Omental fat pad (tissue), 4 donors: Measurements from ENCODE around the gene RFLNA. TPM values are rescaled to one million over a fixed set of nuclear protein-coding genes. Genes with fewer than 3 reads are reported as not detected.

Source experiments
- ATAC-seq: fragments of 150-250 bp; one replicate; pipeline ENCODE4 v1.9.1; 2016; ENCODE audit warnings: mild to moderate bottlenecking, moderate library complexity; ENCODE audit not compliant: low FRiP score
- DNase-seq: peaks from one replicate; pipeline ENCODE4 v3.0.0-alpha.2; 2019; ENCODE audit warnings: low spot score
- total RNA-seq, 4 donors: library from RNA; depleted of rRNA; stranded (reverse); fragments of >200 nt; gene quantifications; one replicate each; pipeline ENCODE4 v1.1.0, GENCODE V29; 2016
- TF ChIP-seq, protein P1 (sequence below), 3 donors: fragments of 450-650 bp; IDR thresholded peaks; one replicate each; pipeline ENCODE4 v1.5.1; 2016 to 2017; ENCODE audit warnings: antibody characterized with exemption in 3 of 3, mild to moderate bottlenecking in 3 of 3, moderate library complexity in 2 of 3

RFLNA gene
- total RNA-seq, 4 donors from 2014 or later = 0.32 to 23.3 (median 5.1) TPM

GRCh38 chr12:124344022-124344421, 49.1 kb downstream of the RFLNA start:
- no peak for DNase-seq
- ATAC-seq = no peak
- TF ChIP-seq, protein P1, sequence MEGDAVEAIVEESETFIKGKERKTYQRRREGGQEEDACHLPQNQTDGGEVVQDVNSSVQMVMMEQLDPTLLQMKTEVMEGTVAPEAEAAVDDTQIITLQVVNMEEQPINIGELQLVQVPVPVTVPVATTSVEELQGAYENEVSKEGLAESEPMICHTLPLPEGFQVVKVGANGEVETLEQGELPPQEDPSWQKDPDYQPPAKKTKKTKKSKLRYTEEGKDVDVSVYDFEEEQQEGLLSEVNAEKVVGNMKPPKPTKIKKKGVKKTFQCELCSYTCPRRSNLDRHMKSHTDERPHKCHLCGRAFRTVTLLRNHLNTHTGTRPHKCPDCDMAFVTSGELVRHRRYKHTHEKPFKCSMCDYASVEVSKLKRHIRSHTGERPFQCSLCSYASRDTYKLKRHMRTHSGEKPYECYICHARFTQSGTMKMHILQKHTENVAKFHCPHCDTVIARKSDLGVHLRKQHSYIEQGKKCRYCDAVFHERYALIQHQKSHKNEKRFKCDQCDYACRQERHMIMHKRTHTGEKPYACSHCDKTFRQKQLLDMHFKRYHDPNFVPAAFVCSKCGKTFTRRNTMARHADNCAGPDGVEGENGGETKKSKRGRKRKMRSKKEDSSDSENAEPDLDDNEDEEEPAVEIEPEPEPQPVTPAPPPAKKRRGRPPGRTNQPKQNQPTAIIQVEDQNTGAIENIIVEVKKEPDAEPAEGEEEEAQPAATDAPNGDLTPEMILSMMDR (IDR thresholded peaks at IDR 0.05) = no peak

DNA sequence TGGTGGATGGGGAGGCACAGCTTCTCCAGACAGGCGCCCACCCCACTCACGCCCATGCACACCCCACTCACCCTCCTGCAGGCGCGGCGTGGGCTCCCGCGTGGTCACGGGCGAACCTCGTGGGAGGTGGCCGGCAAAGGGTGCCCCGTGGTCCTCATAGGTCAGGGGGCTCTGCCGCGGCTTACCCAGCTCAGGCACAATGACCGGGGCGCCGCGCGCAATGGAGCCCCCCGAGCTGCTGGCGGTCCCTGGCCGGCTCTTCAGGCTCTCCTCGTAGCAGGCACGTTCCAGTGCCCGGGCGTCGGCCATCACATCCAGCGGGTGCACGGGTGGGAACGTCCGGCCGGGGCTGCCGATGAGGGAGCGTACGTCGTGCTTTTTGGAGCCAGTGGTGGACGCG, 49.6 kb downstream of the RFLNA start:
- TF ChIP-seq, protein P1 (IDR thresholded peaks at IDR 0.05) = no peak
- DNase-seq (no peak), ATAC-seq (no peak)

DNA sequence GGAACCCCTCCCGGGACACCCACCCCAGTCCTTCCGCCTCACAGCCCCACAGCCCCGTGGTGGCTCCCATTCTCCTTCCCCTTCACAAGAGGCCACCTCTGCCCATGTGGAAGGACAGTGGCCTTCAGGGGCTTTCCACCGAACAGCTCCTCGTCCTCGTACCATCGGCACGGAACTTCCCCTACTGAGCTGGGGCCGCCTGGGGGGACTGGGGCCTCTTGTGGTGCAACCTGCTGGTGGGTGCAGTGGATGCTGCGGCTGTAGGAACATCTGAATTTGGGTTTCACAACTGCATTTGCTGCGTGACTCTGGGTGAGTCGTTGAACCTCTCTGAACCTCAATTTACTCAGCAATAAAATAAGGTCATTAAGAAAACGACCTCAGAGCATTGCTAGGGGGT, 50.9 kb downstream of the RFLNA start:
- TF ChIP-seq, protein P1 (IDR thresholded peaks at IDR 0.05) = no peak
- no peak for DNase-seq
- ATAC-seq = no peak

DNA sequence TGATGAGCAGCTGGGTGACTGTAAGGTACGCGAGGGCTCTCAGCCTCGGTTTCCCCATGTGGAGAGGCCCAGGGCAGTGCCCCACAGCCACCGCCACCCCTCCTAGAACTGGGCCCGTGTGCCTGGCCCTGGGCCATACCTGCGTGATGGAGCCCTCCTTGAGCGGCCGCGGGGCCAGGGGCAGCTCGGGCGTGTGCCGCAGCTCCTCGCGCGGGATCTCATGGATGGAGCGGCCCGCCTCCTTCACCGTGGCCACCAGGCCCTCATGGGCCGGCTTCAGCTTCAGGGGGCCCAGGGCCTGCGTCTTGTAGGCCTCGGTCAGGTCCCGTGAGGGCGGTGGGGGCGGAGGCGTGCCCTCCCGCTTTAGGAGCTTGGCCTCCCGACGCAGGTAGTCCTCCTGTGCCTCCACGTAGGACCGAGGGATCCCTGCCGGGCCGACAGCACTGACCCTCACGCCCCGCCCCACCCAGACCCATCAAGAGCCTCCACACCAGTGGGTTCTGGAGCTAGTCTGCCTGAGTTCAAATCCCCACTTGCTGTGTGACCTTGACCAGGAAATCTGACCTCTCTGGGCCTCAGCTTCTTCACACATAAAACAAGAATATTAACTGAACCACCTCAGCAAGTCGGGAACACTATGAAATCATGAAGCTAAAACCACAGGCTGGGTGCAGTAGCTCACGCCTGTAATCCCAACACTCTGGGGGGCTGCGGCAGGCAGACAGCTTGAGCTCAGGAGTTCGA, 51.7 kb downstream of the RFLNA start:
- ATAC-seq = no peak
- TF ChIP-seq, protein P1 (IDR thresholded peaks at IDR 0.05) = no peak
- DNase-seq = no peak

- ATAC-seq (no peak), DNase-seq (no peak)
- TF ChIP-seq, protein P1 (IDR thresholded peaks at IDR 0.05) = no peak
These were observed 52.4 kb downstream of the RFLNA start for GRCh38 chr12:124347335-124347734.

- ATAC-seq (no peak), DNase-seq (no peak)
- TF ChIP-seq, protein P1 (IDR thresholded peaks at IDR 0.05) = no peak
These were observed 53.1 kb downstream of the RFLNA start for GRCh38 chr12:124347805-124348658.
